ENCODE measurements around the gene HDAC5.

Gene HDAC5

GRCh38 chr17:44093231-44093900, 30.1 kb downstream of the HDAC5 start:
- H3K9ac ChIP-seq (ENCODE audit: low read depth, low read length), result no peak overlapping the region
- peaks cover 31% of the 10 kb centered on the region for H3K36me3 ChIP-seq (ENCODE audit: control insufficient read depth, insufficient read depth, low read length)
- no peak overlapping the region for H3K4me3 ChIP-seq (ENCODE audit: low read depth, low read length)
- H3K4me1 ChIP-seq (ENCODE audit: control insufficient read depth, insufficient read depth, low read length), result peaks cover 13% of the 10 kb centered on the region
- H3K27me3 ChIP-seq (ENCODE audit: control insufficient read depth, insufficient read depth, low read length), result no peaks in the 10 kb centered on the region
- no peaks in the 10 kb centered on the region for H3K9me3 ChIP-seq (ENCODE audit: control insufficient read depth, insufficient read depth, low read length)
- H3K27ac ChIP-seq (ENCODE audit: low read depth, low read length), result peak overlapping the region; percentile 20

- H3K9me3 ChIP-seq (ENCODE audit: control insufficient read depth, insufficient read depth, low read length), result no peaks in the 10 kb centered on the region
- H3K4me1 ChIP-seq (ENCODE audit: control insufficient read depth, insufficient read depth, low read length), result peaks cover 24% of the 10 kb centered on the region
These were observed 31.4 kb downstream of the HDAC5 start for GRCh38 chr17:44092051-44092450.

GRCh38 chr17:44091200-44091997, 32.0 kb downstream of the HDAC5 start:
- Histone ChIP-seq H3K4me1 (ENCODE audit: control insufficient read depth, insufficient read depth, low read length) (peaks cover 26% of the 10 kb centered on the region), H3K27me3 (ENCODE audit: control insufficient read depth, insufficient read depth, low read length) (no peaks in the 10 kb centered on the region), H3K9me3 (ENCODE audit: control insufficient read depth, insufficient read depth, low read length) (no peaks in the 10 kb centered on the region), H3K4me3 (ENCODE audit: low read depth, low read length) (no peak overlapping the region), H3K27ac (ENCODE audit: low read depth, low read length) (no peak overlapping the region), H3K36me3 (ENCODE audit: control insufficient read depth, insufficient read depth, low read length) (peaks cover 34% of the 10 kb centered on the region), H3K9ac (ENCODE audit: low read depth, low read length) (no peak overlapping the region)

More at GRCh38 chr17:44092051-44092450, 31.4 kb downstream of the HDAC5 start:
- no peak overlapping the region for H3K27ac ChIP-seq (ENCODE audit: low read depth, low read length)
- no peak overlapping the region for H3K4me3 ChIP-seq (ENCODE audit: low read depth, low read length)
- H3K9ac ChIP-seq (ENCODE audit: low read depth, low read length), result no peak overlapping the region
- peaks cover 34% of the 10 kb centered on the region for H3K36me3 ChIP-seq (ENCODE audit: control insufficient read depth, insufficient read depth, low read length)
- H3K27me3 ChIP-seq (ENCODE audit: control insufficient read depth, insufficient read depth, low read length), result no peaks in the 10 kb centered on the region

- H3K9me3 ChIP-seq (ENCODE audit: control insufficient read depth, insufficient read depth, low read length), result no peaks in the 10 kb centered on the region
- no peak overlapping the region for H3K9ac ChIP-seq (ENCODE audit: low read depth, low read length)
- H3K36me3 ChIP-seq (ENCODE audit: control insufficient read depth, insufficient read depth, low read length), result peaks cover 42% of the 10 kb centered on the region
- no peak overlapping the region for H3K4me3 ChIP-seq (ENCODE audit: low read depth, low read length)
- H3K27me3 ChIP-seq (ENCODE audit: control insufficient read depth, insufficient read depth, low read length), result no peaks in the 10 kb centered on the region
- no peak overlapping the region for H3K27ac ChIP-seq (ENCODE audit: low read depth, low read length)
- peaks cover 18% of the 10 kb centered on the region for H3K4me1 ChIP-seq (ENCODE audit: control insufficient read depth, insufficient read depth, low read length)
These were observed 35.2 kb downstream of the HDAC5 start for GRCh38 chr17:44088254-44088653.

- Histone ChIP-seq H3K9me3 (ENCODE audit: control insufficient read depth, insufficient read depth, low read length) (no peaks in the 10 kb centered on the region), H3K9ac (ENCODE audit: low read depth, low read length) (no peak overlapping the region), H3K27ac (ENCODE audit: low read depth, low read length) (peak overlapping the region; percentile 96), H3K4me3 (ENCODE audit: low read depth, low read length) (peak overlapping the region; percentile 42), H3K4me1 (ENCODE audit: control insufficient read depth, insufficient read depth, low read length) (peaks cover 18% of the 10 kb centered on the region), H3K27me3 (ENCODE audit: control insufficient read depth, insufficient read depth, low read length) (no peaks in the 10 kb centered on the region), H3K36me3 (ENCODE audit: control insufficient read depth, insufficient read depth, low read length) (peaks cover 42% of the 10 kb centered on the region)
These were observed 36.1 kb downstream of the HDAC5 start for GRCh38 chr17:44087319-44087718.

- Histone ChIP-seq H3K9me3 (ENCODE audit: control insufficient read depth, insufficient read depth, low read length) (no peaks in the 10 kb centered on the region), H3K4me3 (ENCODE audit: low read depth, low read length) (peak overlapping the region; percentile 42), H3K27me3 (ENCODE audit: control insufficient read depth, insufficient read depth, low read length) (no peaks in the 10 kb centered on the region), H3K27ac (ENCODE audit: low read depth, low read length) (peak overlapping the region; percentile 96), H3K36me3 (ENCODE audit: control insufficient read depth, insufficient read depth, low read length) (peaks cover 44% of the 10 kb centered on the region), H3K4me1 (ENCODE audit: control insufficient read depth, insufficient read depth, low read length) (peaks cover 18% of the 10 kb centered on the region), H3K9ac (ENCODE audit: low read depth, low read length) (no peak overlapping the region)
These were observed 36.8 kb downstream of the HDAC5 start for GRCh38 chr17:44086364-44087311.

GRCh38 chr17:44085908-44086307, 37.5 kb downstream of the HDAC5 start:
- Histone ChIP-seq H3K27me3 (ENCODE audit: control insufficient read depth, insufficient read depth, low read length) (no peaks in the 10 kb centered on the region), H3K9ac (ENCODE audit: low read depth, low read length) (no peak overlapping the region), H3K4me1 (ENCODE audit: control insufficient read depth, insufficient read depth, low read length) (peaks cover 18% of the 10 kb centered on the region), H3K4me3 (ENCODE audit: low read depth, low read length) (no peak overlapping the region), H3K36me3 (ENCODE audit: control insufficient read depth, insufficient read depth, low read length) (peaks cover 39% of the 10 kb centered on the region), H3K27ac (ENCODE audit: low read depth, low read length) (peak overlapping the region; percentile 96), H3K9me3 (ENCODE audit: control insufficient read depth, insufficient read depth, low read length) (no peaks in the 10 kb centered on the region)

GRCh38 chr17:44084921-44085320, 38.5 kb downstream of the HDAC5 start:
- Histone ChIP-seq H3K4me3 (ENCODE audit: low read depth, low read length) (no peak overlapping the region), H3K27me3 (ENCODE audit: control insufficient read depth, insufficient read depth, low read length) (no peaks in the 10 kb centered on the region), H3K36me3 (ENCODE audit: control insufficient read depth, insufficient read depth, low read length) (peaks cover 47% of the 10 kb centered on the region), H3K9me3 (ENCODE audit: control insufficient read depth, insufficient read depth, low read length) (no peaks in the 10 kb centered on the region), H3K9ac (ENCODE audit: low read depth, low read length) (no peak overlapping the region), H3K27ac (ENCODE audit: low read depth, low read length) (no peak overlapping the region), H3K4me1 (ENCODE audit: control insufficient read depth, insufficient read depth, low read length) (peaks cover 18% of the 10 kb centered on the region)

GRCh38 chr17:44084131-44084538, 39.3 kb downstream of the HDAC5 start:
- no peaks in the 10 kb centered on the region for H3K27me3 ChIP-seq (ENCODE audit: control insufficient read depth, insufficient read depth, low read length)
- H3K4me3 ChIP-seq (ENCODE audit: low read depth, low read length), result no peak overlapping the region
- no peak overlapping the region for H3K9ac ChIP-seq (ENCODE audit: low read depth, low read length)
- H3K9me3 ChIP-seq (ENCODE audit: control insufficient read depth, insufficient read depth, low read length), result no peaks in the 10 kb centered on the region
- peaks cover 18% of the 10 kb centered on the region for H3K4me1 ChIP-seq (ENCODE audit: control insufficient read depth, insufficient read depth, low read length)
- no peak overlapping the region for H3K27ac ChIP-seq (ENCODE audit: low read depth, low read length)
- peaks cover 51% of the 10 kb centered on the region for H3K36me3 ChIP-seq (ENCODE audit: control insufficient read depth, insufficient read depth, low read length)

- H3K9me3 ChIP-seq (ENCODE audit: control insufficient read depth, insufficient read depth, low read length), result no peaks in the 10 kb centered on the region
- H3K4me1 ChIP-seq (ENCODE audit: control insufficient read depth, insufficient read depth, low read length), result peaks cover 18% of the 10 kb centered on the region
- H3K9ac ChIP-seq (ENCODE audit: low read depth, low read length), result no peak overlapping the region
- H3K27ac ChIP-seq (ENCODE audit: low read depth, low read length), result no peak overlapping the region
- H3K4me3 ChIP-seq (ENCODE audit: low read depth, low read length), result no peak overlapping the region
- H3K27me3 ChIP-seq (ENCODE audit: control insufficient read depth, insufficient read depth, low read length), result no peaks in the 10 kb centered on the region
- peaks cover 51% of the 10 kb centered on the region for H3K36me3 ChIP-seq (ENCODE audit: control insufficient read depth, insufficient read depth, low read length)
These were observed 40.1 kb downstream of the HDAC5 start for GRCh38 chr17:44083250-44083849.
